ENCODE data around the gene TMC6.

- TF ChIP-seq CTCF (IDR thresholded peaks at IDR 0.05) (no peak), EZH2 (IDR thresholded peaks at IDR 0.05) (no peak), EZH2phosphoT487 (IDR thresholded peaks at IDR 0.05) (no peak)
Measured at GRCh38 chr17:78118801-78119241, 9.7 kb downstream of the TMC6 start.

Data from neural progenitor cell (in vitro differentiated cells).